Measurements from ENCODE around the gene DIRAS1. TPM values are rescaled to one million over a fixed set of nuclear protein-coding genes. Genes with fewer than 3 reads are reported as not detected.

DIRAS1 gene
- total RNA-seq, 1 experiment from 2014 or later, result 25.0 TPM

GRCh38 chr19:2735374-2735773, 14.2 kb upstream of the DIRAS1 start (continued):
- TF ChIP-seq CTCF (IDR thresholded peaks at IDR 0.05) (no peak), AR (CRISPR knock-in tag; IDR thresholded peaks at IDR 0.05) (no peak), SMAD3 (CRISPR knock-in tag; IDR thresholded peaks at IDR 0.05; ENCODE audit: borderline replicate concordance) (no peak), ZNF416 (CRISPR knock-in tag; IDR thresholded peaks at IDR 0.05) (no peak), ELF4 (CRISPR knock-in tag; IDR thresholded peaks at IDR 0.05; ENCODE audit: low read depth) (no peak), MLX (CRISPR knock-in tag; IDR thresholded peaks at IDR 0.05) (no peak)

GRCh38 chr19:2734589-2735288, 13.6 kb upstream of the DIRAS1 start:
- Mint-ChIP-seq H3K9me3 (peaks cover 10% of the 10 kb centered on the region; the same call in 1 of the 2 replicates), H3K4me1 (peaks cover 4% of the 10 kb centered on the region)
- POLR2A ChIA-PET, result interaction anchor here (0.6 kb wide), 1 partner anchor 79 kb away, joined by 5 read pairs; no protein-coding TSS in a partner anchor

GRCh38 chr19:2733930-2734588, 12.9 kb upstream of the DIRAS1 start:
- Mint-ChIP-seq H3K27me3 (ENCODE audit: low read depth) (no peaks in the 10 kb centered on the region), H3K27ac (no peak overlapping the region), H3K9me3 (peaks cover 10% of the 10 kb centered on the region; the same call in 1 of the 2 replicates), H3K36me3 (peaks cover 35% of the 10 kb centered on the region), H3K4me3 (no peak overlapping the region), H3K4me1 (peaks cover 1% of the 10 kb centered on the region)
- ChIA-PET CTCF (no interaction called here), POLR2A (no interaction called here)
- ATAC-seq, result no peak
- no peak for DNase-seq (ENCODE audit: low spot score)
- TF ChIP-seq NFATC4 (CRISPR knock-in tag; IDR thresholded peaks at IDR 0.05) (no peak), STAT6 (CRISPR knock-in tag; conservative IDR thresholded peaks at IDR 0.05; ENCODE audit: low read depth) (no peak), KAT7 (CRISPR knock-in tag; IDR thresholded peaks at IDR 0.05; ENCODE audit: borderline replicate concordance) (no peak), MYBL2 (CRISPR knock-in tag; IDR thresholded peaks at IDR 0.05) (no peak), CDX4 (CRISPR knock-in tag; IDR thresholded peaks at IDR 0.05; ENCODE audit: borderline replicate concordance) (no peak), FOXP1 (CRISPR knock-in tag; IDR thresholded peaks at IDR 0.05; ENCODE audit: borderline replicate concordance) (no peak), CREB1 (CRISPR knock-in tag; IDR thresholded peaks at IDR 0.05) (no peak), ERG (CRISPR knock-in tag; IDR thresholded peaks at IDR 0.05) (no peak), CREM (CRISPR knock-in tag; IDR thresholded peaks at IDR 0.05) (no peak), ZNF416 (CRISPR knock-in tag; IDR thresholded peaks at IDR 0.05) (no peak)

More at GRCh38 chr19:2734589-2735288, 13.6 kb upstream of the DIRAS1 start:
- H3K27me3 Mint-ChIP-seq (ENCODE audit: low read depth), result no peaks in the 10 kb centered on the region
- CTCF ChIA-PET, result interaction anchor here (0.8 kb wide), 2 partner anchors 10 to 14 kb away, joined by 3 to 4 read pairs; no protein-coding TSS in a partner anchor
- no peak overlapping the region for H3K27ac Mint-ChIP-seq
- no peak for ATAC-seq
- TF ChIP-seq GTF2I (CRISPR knock-in tag; conservative IDR thresholded peaks at IDR 0.05), result no peak
- TF ChIP-seq ZBTB21 (CRISPR knock-in tag; IDR thresholded peaks at IDR 0.05; ENCODE audit: borderline replicate concordance), result no peak
- no peak for TF ChIP-seq ZNF423 (CRISPR knock-in tag; IDR thresholded peaks at IDR 0.05)
- DNase-seq (ENCODE audit: low spot score), result no peak
- H3K36me3 Mint-ChIP-seq, result peaks cover 35% of the 10 kb centered on the region
- no peak overlapping the region for H3K4me3 Mint-ChIP-seq

Data from WTC11 (cell line).